GM19395 (cell line): ENCODE results near the gene COL27A1.

Source experiments
- ATAC-seq: cut with Tn5 transposase; IDR thresholded peaks from one replicate; pipeline ENCODE4 v1.9.1; 2021; ENCODE audit warnings: mild to moderate bottlenecking, moderate library complexity; ENCODE audit not compliant: unreplicated experiment

The COL27A1 gene

GRCh38 chr9:114141553-114142402 lies 13.6 kb upstream of the COL27A1 start:
- no peak for ATAC-seq

- ATAC-seq, result no peak
These were observed 12.1 kb upstream of the COL27A1 start for GRCh38 chr9:114143234-114143633.

GRCh38 chr9:114146735-114147134 lies 8.6 kb upstream of the COL27A1 start:
- no peak for ATAC-seq

GRCh38 chr9:114149181-114149580 lies 6.2 kb upstream of the COL27A1 start:
- ATAC-seq, result no peak

GRCh38 chr9:114149765-114150340 lies 5.5 kb upstream of the COL27A1 start:
- ATAC-seq, result no peak

GRCh38 chr9:114150608-114151007 lies 4.7 kb upstream of the COL27A1 start:
- no peak for ATAC-seq

- no peak for ATAC-seq
These were observed 3.8 kb upstream of the COL27A1 start for GRCh38 chr9:114151426-114151956.

GRCh38 chr9:114153761-114154599 lies 1.4 kb upstream of the COL27A1 start:
- no peak for ATAC-seq

GRCh38 chr9:114154600-114155102 lies 686 bp upstream of the COL27A1 start:
- ATAC-seq, result no peak

- no peak for ATAC-seq
These were observed 789 bp downstream of the COL27A1 start for GRCh38 chr9:114155995-114156656.

- ATAC-seq, result no peak
These were observed 1.5 kb downstream of the COL27A1 start for GRCh38 chr9:114156657-114157421.

- no peak for ATAC-seq
These were observed 2.3 kb downstream of the COL27A1 start for GRCh38 chr9:114157516-114158176.

- ATAC-seq, result no peak
These were observed 3.3 kb downstream of the COL27A1 start for GRCh38 chr9:114158482-114159130.

- no peak for ATAC-seq
These were observed 4.4 kb downstream of the COL27A1 start for GRCh38 chr9:114159691-114160090.

- no peak for ATAC-seq
These were observed 6.2 kb downstream of the COL27A1 start for GRCh38 chr9:114161513-114161912.

GRCh38 chr9:114163517-114163951 lies 8.2 kb downstream of the COL27A1 start:
- no peak for ATAC-seq

GRCh38 chr9:114164191-114164794 lies 9.0 kb downstream of the COL27A1 start:
- ATAC-seq, result no peak

GRCh38 chr9:114165407-114166102 lies 10.2 kb downstream of the COL27A1 start:
- no peak for ATAC-seq
